Panc1 (cell line): ENCODE measurements around the gene OR10A3. TPM values are rescaled to one million over a fixed set of nuclear protein-coding genes. Genes with fewer than 3 reads are reported as not detected.

Experiments used
- ATAC-seq: fragments of 200-7000 bp; cut with Tn5 transposase; 2 replicates; pipeline ENCODE4 v1.9.1; 2020; ENCODE audit warnings: mild to moderate bottlenecking, moderate library complexity
- BruUV-seq: library from RNA; stranded (reverse); fragments of 400-500 nt; replicated peaks from 2 replicates; lab custom pipeline; 2021; lab: Mats Ljungman, UMichigan
- CTCF ChIA-PET: fragments of 300-600 bp; sonication (Branson Sonifier 250); formaldehyde crosslinking; loops from one replicate; lab custom pipeline; 2022; ENCODE audit warnings: antibody characterized with exemption; lab: Charles Lee
- POLR2A ChIA-PET: fragments of 300-600 bp; sonication (Branson Sonifier 250); formaldehyde crosslinking; loops from one replicate; lab custom pipeline; 2022; ENCODE audit warnings: antibody characterized with exemption; lab: Charles Lee
- DNase-seq: peaks from one replicate; pipeline ENCODE4 v3.0.0-alpha.2; 2010; ENCODE audit warnings: low read depth, low spot score
- H3K27ac ChIP-seq: 2 replicates; pipeline ENCODE4 v1.5.1; 2011; ENCODE audit warnings: mild to moderate bottlenecking, low read length, inconsistent platforms
- H3K27me3 ChIP-seq: fragments of 200-500 bp; sonication (Bioruptor generic); 2 replicates; pipeline ENCODE4 v1.6.0; 2014; ENCODE audit warnings: low read length, inconsistent platforms; ENCODE audit not compliant: control insufficient read depth, insufficient read depth
- H3K36me3 ChIP-seq: fragments of 200-500 bp; sonication (Bioruptor generic); 2 replicates; pipeline ENCODE4 v1.5.1; 2014; ENCODE audit warnings: inconsistent platforms, mild to moderate bottlenecking, low read length, moderate library complexity; ENCODE audit not compliant: control insufficient read depth, insufficient read depth
- H3K4me1 ChIP-seq: 2 replicates; pipeline ENCODE4 v1.5.1; 2011; ENCODE audit warnings: inconsistent platforms, mild to moderate bottlenecking, low read length, moderate library complexity; ENCODE audit not compliant: control insufficient read depth, insufficient read depth
- H3K4me3 ChIP-seq, 2 experiments: 2 replicates each; pipeline ENCODE4 v1.5.1; 2011 to 2012; ENCODE audit warnings: low read depth in 2 of 2, low read length in 2 of 2, mild to moderate bottlenecking in 2 of 2, inconsistent platforms in 1 of 2, moderate library complexity in 1 of 2
- H3K9me3 ChIP-seq: fragments of 200-500 bp; sonication (Bioruptor generic); 2 replicates; pipeline ENCODE4 v1.5.1; 2014; ENCODE audit warnings: low read depth, mild to moderate bottlenecking, inconsistent platforms, low read length, moderate library complexity; ENCODE audit not compliant: control insufficient read depth, insufficient read depth
- CTCF ChIP-seq: fragments of 450-650 bp; IDR thresholded peaks from 2 replicates; pipeline ENCODE4 v1.5.1; 2017; ENCODE audit warnings: mild to moderate bottlenecking
- POLR2AphosphoS5 ChIP-seq: IDR thresholded peaks from 2 replicates; pipeline ENCODE4 v1.6.1; 2012; ENCODE audit warnings: mild to moderate bottlenecking, low read depth, low read length, moderate library complexity
- REST ChIP-seq, 2 experiments: IDR thresholded peaks; 2 replicates each; pipeline ENCODE4 v1.6.1; 2011 to 2012; ENCODE audit warnings: low read depth in 2 of 2, control low read depth in 1 of 2, low read length in 1 of 2, mild to moderate bottlenecking in 1 of 2, moderate library complexity in 1 of 2; ENCODE audit not compliant: insufficient read depth in 1 of 2
- SIN3A ChIP-seq: IDR thresholded peaks from 2 replicates; pipeline ENCODE4 v1.6.1; 2012; ENCODE audit warnings: low read depth, mild to moderate bottlenecking, low read length, moderate library complexity, borderline replicate concordance; ENCODE audit not compliant: insufficient read depth
- TCF7L2 ChIP-seq: IDR thresholded peaks from 2 replicates; pipeline ENCODE4 v1.6.1; 2011; ENCODE audit warnings: mild to moderate bottlenecking, low read depth, low read length, inconsistent platforms
- in situ Hi-C: cut with HindIII; loops from 2 replicates; pipeline ENCODE4 v1.10.0; 2016; ENCODE audit warnings: low sequenced_read_pairs, low pct_unique_long_range_greater_than_20kb
- intact Hi-C: fragments of 100-400 bp; cut with micrococcal nuclease; formaldehyde crosslinking; loops from one replicate; pipeline ENCODE4 v1.10.0; 2022; ENCODE audit not compliant: unreplicated experiment
- total RNA-seq: library from RNA; stranded (reverse); gene quantifications from one replicate; pipeline ENCODE4 v1.2.1, GENCODE V29; 2021; ENCODE audit not compliant: unreplicated experiment

OR10A3 gene
- total RNA-seq, 1 experiment from 2014 or later = not detected

GRCh38 chr11:7936615-7937014 is 4.9 kb downstream of the OR10A3 start:
- no peaks in the 10 kb centered on the region for H3K9me3 ChIP-seq
- no peak overlapping the region for H3K27ac ChIP-seq
- no peaks in the 10 kb centered on the region; the same call in 1 of the 2 replicates for H3K27me3 ChIP-seq
- no TSS peak for BruUV-seq
- TF ChIP-seq TCF7L2 (no peak), POLR2AphosphoS5 (no peak), REST (IDR thresholded peaks at IDR 0.05; ENCODE audit: insufficient read depth in 1 of 2, low read depth in 2 of 2, low read length in 1 of 2) (no peak)
- intact Hi-C loops (no loop called here), in situ Hi-C loops (no loop called here)
- H3K4me1 ChIP-seq = no peaks in the 10 kb centered on the region
- CTCF ChIA-PET = no interaction called here
- H3K4me3 ChIP-seq = no peak overlapping the region
- ATAC-seq (no peak), DNase-seq (no peak)
- no peaks in the 10 kb centered on the region for H3K36me3 ChIP-seq
- POLR2A ChIA-PET = no interaction called here

GRCh38 chr11:7931168-7931567 is 10.3 kb downstream of the OR10A3 start, which contains the start of gene OR10A6:
Gene OR10A6, minus strand, starts transcription at chr11:7931268. Its CDS starts 2,606 bp downstream, at chr11:7928662.
- no peaks in the 10 kb centered on the region for H3K36me3 ChIP-seq
- CTCF ChIA-PET = no interaction called here
- no peak for DNase-seq
- H3K9me3 ChIP-seq = 0 out of 2 replicates have a peak, but pooled peaks cover 3% of the 10 kb centered on the region
- no peaks in the 10 kb centered on the region for H3K4me1 ChIP-seq
- H3K4me3 ChIP-seq = no peak within 1 kb of the TSS
- TF ChIP-seq CTCF (no peak), TCF7L2 (no peak), REST (IDR thresholded peaks at IDR 0.05; ENCODE audit: insufficient read depth in 1 of 2, low read depth in 2 of 2, low read length in 1 of 2) (no peak), SIN3A (no peak), POLR2AphosphoS5 (no peak)
- H3K27ac ChIP-seq = no peak within 1 kb of the TSS
- POLR2A ChIA-PET = no interaction called here
- ATAC-seq = no peak
- no TSS peak for BruUV-seq
- in situ Hi-C loops (no loop called here), intact Hi-C loops (no loop called here)
- H3K27me3 ChIP-seq = no peaks in the 10 kb centered on the region; the same call in 1 of the 2 replicates
